Measurements from ENCODE around the gene PSMA6. TPM values are rescaled to one million over a fixed set of nuclear protein-coding genes. Genes with fewer than 3 reads are reported as not detected.

The PSMA6 gene
- polyA plus RNA-seq, 2 of the 4 experiments (the other 2 are of a cell fraction), result 369 to 395 TPM

- Histone ChIP-seq H3K27ac (peak overlapping the region; percentile 91 to 97), H3K4me3 (no peak overlapping the region; the same call in 2 of the 3 replicates), H3K4me1 (peaks cover 84% of the 10 kb centered on the region), H3K9me3 (no peaks in the 10 kb centered on the region), H3K4me2 (peak overlapping the region; percentile 81)
- TF ChIP-seq GATA3 (IDR thresholded peaks at IDR 0.05; ENCODE audit: borderline replicate concordance) (peak; percentile 84; the same call in 1 of the 2 replicates), SREBF2 (IDR thresholded peaks at IDR 0.05) (no peak), EHMT2 (IDR thresholded peaks at IDR 0.05; ENCODE audit: low read depth) (no peak), JUNB (IDR thresholded peaks at IDR 0.05) (peak; percentile 34; the same call in 1 of the 2 replicates), TP53 (CRISPR knock-in tag; IDR thresholded peaks at IDR 0.05) (no peak), CEBPB (IDR thresholded peaks at IDR 0.05) (peak in 1 of 2 experiments; percentile 68; a peak in 2 of 4 replicates), EP300 (IDR thresholded peaks at IDR 0.05) (peak; percentile 61 to 87; a peak in 3 of 5 replicates), RFX5 (IDR thresholded peaks at IDR 0.05) (no peak), MAFK (IDR thresholded peaks at IDR 0.05; ENCODE audit: partially characterized antibody) (peak; percentile 37), BHLHE40 (IDR thresholded peaks at IDR 0.05; ENCODE audit: low read depth, low read length) (no peak), CBX2 (IDR thresholded peaks at IDR 0.05; ENCODE audit: borderline replicate concordance, low read depth) (no peak), EHF (CRISPR knock-in tag; IDR thresholded peaks at IDR 0.05) (peak; percentile 27; the same call in 1 of the 2 replicates), FOSB (CRISPR knock-in tag; IDR thresholded peaks at IDR 0.05) (no peak), CTCF (IDR thresholded peaks at IDR 0.05) (no peak), HOXB13 (CRISPR knock-in tag; IDR thresholded peaks at IDR 0.05; ENCODE audit: low read depth) (peak; percentile 41; the same call in 1 of the 2 replicates), MAZ (IDR thresholded peaks at IDR 0.05; ENCODE audit: borderline replicate concordance, low read depth, low read length) (no peak), JUN (IDR thresholded peaks at IDR 0.05) (peak; percentile 76 to 89), ZSCAN20 (CRISPR knock-in tag; IDR thresholded peaks at IDR 0.05) (no peak), PBX3 (IDR thresholded peaks at IDR 0.05) (no peak; the same call in none of the 2 replicates), HOXB5 (CRISPR knock-in tag; IDR thresholded peaks at IDR 0.05) (peak; percentile 43; the same call in 1 of the 2 replicates), SMC3 (IDR thresholded peaks at IDR 0.05) (peak; percentile 49; the same call in 2 of the 3 replicates), E2F6 (IDR thresholded peaks at IDR 0.05; ENCODE audit: borderline replicate concordance, low read depth) (peak; percentile 73; the same call in 1 of the 2 replicates), NR3C1 (IDR thresholded peaks at IDR 0.05) (no peak), PHF8 (IDR thresholded peaks at IDR 0.05; ENCODE audit: borderline replicate concordance, low read depth) (no peak), FOSL2 (IDR thresholded peaks at IDR 0.05) (no peak), FOSL2 (CRISPR knock-in tag; IDR thresholded peaks at IDR 0.05) (peak; percentile 37), ZC3H11A (IDR thresholded peaks at IDR 0.05) (no peak), MYC (IDR thresholded peaks at IDR 0.05; ENCODE audit: borderline replicate concordance, low read length) (0 out of 2 replicates have a peak, but pooled peaks have one; percentile 28), RAD21 (conservative IDR thresholded peaks at IDR 0.05 in 1 of 2, IDR thresholded peaks at IDR 0.05 in 1 of 2) (peak; percentile 23 to 63; a peak in 3 of 5 replicates)
- TF ChIP-seq, protein P1, sequence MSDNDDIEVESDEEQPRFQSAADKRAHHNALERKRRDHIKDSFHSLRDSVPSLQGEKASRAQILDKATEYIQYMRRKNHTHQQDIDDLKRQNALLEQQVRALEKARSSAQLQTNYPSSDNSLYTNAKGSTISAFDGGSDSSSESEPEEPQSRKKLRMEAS (IDR thresholded peaks at IDR 0.05), result peak; percentile 94
- TF ChIP-seq, protein P2, sequence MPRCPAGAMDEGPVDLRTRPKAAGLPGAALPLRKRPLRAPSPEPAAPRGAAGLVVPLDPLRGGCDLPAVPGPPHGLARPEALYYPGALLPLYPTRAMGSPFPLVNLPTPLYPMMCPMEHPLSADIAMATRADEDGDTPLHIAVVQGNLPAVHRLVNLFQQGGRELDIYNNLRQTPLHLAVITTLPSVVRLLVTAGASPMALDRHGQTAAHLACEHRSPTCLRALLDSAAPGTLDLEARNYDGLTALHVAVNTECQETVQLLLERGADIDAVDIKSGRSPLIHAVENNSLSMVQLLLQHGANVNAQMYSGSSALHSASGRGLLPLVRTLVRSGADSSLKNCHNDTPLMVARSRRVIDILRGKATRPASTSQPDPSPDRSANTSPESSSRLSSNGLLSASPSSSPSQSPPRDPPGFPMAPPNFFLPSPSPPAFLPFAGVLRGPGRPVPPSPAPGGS (IDR thresholded peaks at IDR 0.05), result 0 out of 3 replicates have a peak, but pooled peaks have one; percentile 34
- POLR2A ChIA-PET, result interaction anchor here (0.6 to 2.8 kb wide), 6 partner anchors 29 to 215 kb away, joined by 3 to 45 read pairs (median 6); partner anchors contain the start of genes NFKBIA, PPP2R3C and PSMA6
- WGBS (ENCODE audit: missing lambda C conversion rate), result 7% methylated on average over 26 of the region's 28 CpGs
- FAIRE-seq (no peak), ATAC-seq (peak; percentile 73 to 79), DNase-seq (ENCODE audit: low read depth in 1 of 2, low spot score in 1 of 2) (peak; percentile 89 to 98)
- CTCF ChIA-PET, result interaction anchor here (0.7 to 1.8 kb wide), 7 partner anchors 26 to 122 kb away, joined by 3 to 7 read pairs (median 4); no protein-coding TSS in a partner anchor
These were observed 44.5 kb downstream of the PSMA6 start for GRCh38 chr14:35336494-35337268.

Data from A549 (cell line).